Hepatocyte (in vitro differentiated cells): ENCODE measurements around the gene PAPPA.

Experiments used
- EZH2phosphoT487 ChIP-seq: fragments of 200-600 bp; sonication (generic); IDR thresholded peaks from one replicate; pipeline ENCODE4 v1.6.1; 2018; ENCODE audit warnings: antibody characterized with exemption, mild to moderate bottlenecking, low read depth, moderate library complexity; ENCODE audit not compliant: unreplicated experiment, severe bottlenecking
- TF ChIP-seq, protein P1 (sequence below): fragments of 200-600 bp; sonication (generic); IDR thresholded peaks from 2 replicates; pipeline ENCODE4 v1.5.1; 2016; ENCODE audit warnings: antibody characterized with exemption, mild to moderate bottlenecking; ENCODE audit not compliant: poor library complexity

- TF ChIP-seq, protein P1, sequence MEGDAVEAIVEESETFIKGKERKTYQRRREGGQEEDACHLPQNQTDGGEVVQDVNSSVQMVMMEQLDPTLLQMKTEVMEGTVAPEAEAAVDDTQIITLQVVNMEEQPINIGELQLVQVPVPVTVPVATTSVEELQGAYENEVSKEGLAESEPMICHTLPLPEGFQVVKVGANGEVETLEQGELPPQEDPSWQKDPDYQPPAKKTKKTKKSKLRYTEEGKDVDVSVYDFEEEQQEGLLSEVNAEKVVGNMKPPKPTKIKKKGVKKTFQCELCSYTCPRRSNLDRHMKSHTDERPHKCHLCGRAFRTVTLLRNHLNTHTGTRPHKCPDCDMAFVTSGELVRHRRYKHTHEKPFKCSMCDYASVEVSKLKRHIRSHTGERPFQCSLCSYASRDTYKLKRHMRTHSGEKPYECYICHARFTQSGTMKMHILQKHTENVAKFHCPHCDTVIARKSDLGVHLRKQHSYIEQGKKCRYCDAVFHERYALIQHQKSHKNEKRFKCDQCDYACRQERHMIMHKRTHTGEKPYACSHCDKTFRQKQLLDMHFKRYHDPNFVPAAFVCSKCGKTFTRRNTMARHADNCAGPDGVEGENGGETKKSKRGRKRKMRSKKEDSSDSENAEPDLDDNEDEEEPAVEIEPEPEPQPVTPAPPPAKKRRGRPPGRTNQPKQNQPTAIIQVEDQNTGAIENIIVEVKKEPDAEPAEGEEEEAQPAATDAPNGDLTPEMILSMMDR = no peak
- TF ChIP-seq EZH2phosphoT487 = no peak
Measured at GRCh38 chr9:116243708-116244107, 90.1 kb downstream of the PAPPA start.
